Measurements from ENCODE around the gene ATP2B2. TPM values are rescaled to one million over a fixed set of nuclear protein-coding genes. Genes with fewer than 3 reads are reported as not detected.

Gene ATP2B2
- total and polyA plus RNA-seq, 2 of the 8 experiments (the other 6 are each of a cell fraction or from before 2014, with no cell fraction given) = 0.14 to 1.2 TPM

- Histone ChIP-seq H3K27ac (ENCODE audit: low read depth, low read length) (0 out of 2 replicates have a peak overlapping the region, but pooled peaks have one; percentile 20), H3K23ac (ENCODE audit: insufficient read length) (no peak overlapping the region)
- no peak for TF ChIP-seq POLR2A (IDR thresholded peaks at IDR 0.05; ENCODE audit: control extremely low read depth in 1 of 2, low read depth in 2 of 2, low read length in 2 of 2)
- no peak for TF ChIP-seq RFX5 (IDR thresholded peaks at IDR 0.05; ENCODE audit: borderline replicate concordance, low read depth, low read length)
- TF ChIP-seq POU5F1 (IDR thresholded peaks at IDR 0.05; ENCODE audit: low read depth, low read length) = no peak
- no peak for TF ChIP-seq CTCF (IDR thresholded peaks at IDR 0.05; ENCODE audit: control extremely low read depth in 1 of 3, insufficient read depth in 1 of 3, low read depth in 1 of 3, low read length in 3 of 3)
- TF ChIP-seq JUN (IDR thresholded peaks at IDR 0.05; ENCODE audit: low read depth, low read length) = no peak
- no peak for TF ChIP-seq SAP30 (IDR thresholded peaks at IDR 0.05; ENCODE audit: insufficient read depth, insufficient replicate concordance, low read length)
- TF ChIP-seq GTF2F1 (IDR thresholded peaks at IDR 0.05; ENCODE audit: borderline replicate concordance, low read depth, low read length) = no peak
- TF ChIP-seq SIX5 (IDR thresholded peaks at IDR 0.05; ENCODE audit: low read depth, low read length) = no peak
- TF ChIP-seq RXRA (IDR thresholded peaks at IDR 0.05; ENCODE audit: insufficient read depth, low read depth, low read length) = no peak
- no peak for TF ChIP-seq CHD2 (IDR thresholded peaks at IDR 0.05; ENCODE audit: low read length)
- no peak for TF ChIP-seq SRF (IDR thresholded peaks at IDR 0.05; ENCODE audit: low read depth, low read length)
- no peak for TF ChIP-seq SP1 (IDR thresholded peaks at IDR 0.05; ENCODE audit: low read depth, low read length)
- no peak for TF ChIP-seq CBX8 (IDR thresholded peaks at IDR 0.05; ENCODE audit: borderline replicate concordance, low read depth, low read length)
Observed at GRCh38 chr3:10554746-10555145, 49.4 kb upstream of the ATP2B2 start.

More at GRCh38 chr3:10554746-10555145, 49.4 kb upstream of the ATP2B2 start:
- Histone ChIP-seq H3K9ac (replicated peaks in 1 of 4; ENCODE audit: extremely low read depth in 1 of 4, low read depth in 3 of 4, low read length in 3 of 4) (no peak overlapping the region), H3K27me3 (replicated peaks in 1 of 4; ENCODE audit: control insufficient read depth in 3 of 4, extremely low read depth in 1 of 4, insufficient read depth in 3 of 4, low read length in 3 of 4) (no peaks in the 10 kb centered on the region), H2BK12ac (ENCODE audit: low read depth, low read length) (no peak overlapping the region; the same call in 1 of the 2 replicates), H4K8ac (ENCODE audit: extremely low read depth, insufficient read depth, low read length) (no peak overlapping the region), H3K14ac (ENCODE audit: insufficient read length) (no peak overlapping the region), H4K91ac (replicated peaks; ENCODE audit: insufficient read length, low read length) (no peak overlapping the region), H2BK15ac (ENCODE audit: low read length) (no peak overlapping the region), H3K79me2 (ENCODE audit: control insufficient read depth in 1 of 2, insufficient read depth in 2 of 2, low read length in 2 of 2) (no peaks in the 10 kb centered on the region), H3K79me1 (ENCODE audit: low read depth, low read length) (no peaks in the 10 kb centered on the region), H3K36me3 (ENCODE audit: control insufficient read depth in 2 of 4, insufficient read depth in 4 of 4, low read length in 3 of 4) (no peaks in the 10 kb centered on the region), H3K4ac (replicated peaks; ENCODE audit: insufficient read length, low read depth, low read length) (no peak overlapping the region), H3K56ac (replicated peaks; ENCODE audit: insufficient read length, low read depth, low read length) (no peak overlapping the region), H3K4me2 (ENCODE audit: insufficient read depth in 1 of 2, low read depth in 2 of 2, low read length in 2 of 2) (no peak overlapping the region), H3K9me3 (ENCODE audit: insufficient read depth in 2 of 2, low read depth in 1 of 2, low read length in 1 of 2) (no peaks in the 10 kb centered on the region), H3K23me2 (ENCODE audit: low read depth, low read length) (no peaks in the 10 kb centered on the region), H2BK20ac (ENCODE audit: low read length) (no peak overlapping the region), H2BK120ac (replicated peaks; ENCODE audit: low read depth, low read length) (no peak overlapping the region), H3K4me1 (replicated peaks in 1 of 4; ENCODE audit: control insufficient read depth in 3 of 4, insufficient read depth in 4 of 4, low read length in 3 of 4) (peaks cover 4 to 11% (median 7%) of the 10 kb centered on the region in 4 experiments; a peak in 5 of 7 replicates), H2AFZ (ENCODE audit: low read length) (no peak overlapping the region), H2AK5ac (ENCODE audit: low read depth, low read length) (no peak overlapping the region), H3K18ac (ENCODE audit: extremely low read depth, low read length) (no peak overlapping the region), H4K5ac (ENCODE audit: insufficient read length, low read depth, low read length) (no peak overlapping the region), H2BK5ac (ENCODE audit: low read depth, low read length) (no peak overlapping the region), H4K20me1 (replicated peaks in 1 of 2; ENCODE audit: control insufficient read depth in 1 of 2, insufficient read depth in 2 of 2, low read length in 2 of 2) (no peaks in the 10 kb centered on the region), H3K4me3 (ENCODE audit: extremely low read depth in 1 of 4, insufficient read depth in 2 of 4, low read depth in 3 of 4, low read length in 4 of 4) (no peak overlapping the region)
- CTCF ChIA-PET (ENCODE audit: partially characterized antibody) = interaction anchor here (1.5 to 2.2 kb wide), 4 partner anchors 8 to 185 kb away, joined by 4 to 10 read pairs (median 8); no protein-coding TSS in a partner anchor
- 100% methylated on average over 1 of the region's 1 CpG; no CpG with 5 or more reads in 1 of the 2 experiments for WGBS, 2 experiments (ENCODE audit: extremely low coverage in 1 of 2, insufficient coverage in 1 of 2, insufficient read length in 1 of 2, insufficient replicate concordance in 2 of 2, low coverage in 1 of 2, low lambda C conversion rate in 2 of 2, missing lambda C conversion rate in 1 of 2)
- POLR2A ChIA-PET (ENCODE audit: partially characterized antibody) = no interaction called here
- DNase-seq (ENCODE audit: low read depth in 1 of 2, low spot score in 2 of 2) (peak in 1 of 2 experiments; percentile 35), FAIRE-seq (no peak)

All from H1 (cell line).